ENCODE data around the gene TCF20. TPM values are rescaled to one million over a fixed set of nuclear protein-coding genes. Genes with fewer than 3 reads are reported as not detected.

TCF20 gene
- total RNA-seq, 6 donors from 2014 or later, result 27.5 to 49.9 (median 45.1) TPM

DNA sequence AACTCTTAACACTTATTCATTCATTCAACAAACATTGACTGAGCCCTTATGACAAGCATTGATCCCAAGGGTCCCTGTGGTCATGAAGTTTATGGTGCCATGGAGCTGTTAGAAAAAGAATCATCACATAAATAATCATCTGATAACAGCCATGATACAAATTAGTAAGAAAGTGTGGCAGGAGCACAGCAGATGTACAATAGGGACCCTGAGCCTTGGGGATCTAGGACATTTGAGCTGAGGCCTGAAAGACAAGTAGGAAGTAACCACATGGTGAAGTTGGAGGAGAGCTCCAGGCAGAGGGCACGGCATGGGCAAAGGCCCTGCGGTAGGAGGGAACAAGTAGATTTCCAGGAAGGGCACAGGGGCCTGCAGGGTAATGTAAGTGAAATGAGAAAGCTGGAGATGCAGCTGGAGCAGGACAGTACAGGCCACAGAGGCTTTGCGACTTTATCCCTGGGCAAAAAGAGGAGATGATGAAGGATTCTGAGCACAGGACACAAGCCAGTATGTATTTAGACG is 6.8 kb upstream of the TCF20 start:
- H3K27ac ChIP-seq, result no peak overlapping the region
- 92 to 98% methylated on average over 4 of the region's 4 CpGs for WGBS, 2 donors
- no peaks in the 10 kb centered on the region for H3K9me3 ChIP-seq
- H3K27me3 ChIP-seq, result no peaks in the 10 kb centered on the region
- DNase-seq (no peak), ATAC-seq (ENCODE audit: low FRiP score in 2 of 2) (no peak)
- peaks cover 0 to 3% (median 0%) of the 10 kb centered on the region in 4 donors for H3K4me1 ChIP-seq
- no peak for TF ChIP-seq EP300 (IDR thresholded peaks at IDR 0.05)
- no peak for TF ChIP-seq POLR2A (IDR thresholded peaks at IDR 0.05)
- no peak for TF ChIP-seq POLR2AphosphoS5 (IDR thresholded peaks at IDR 0.05)
- TF ChIP-seq, protein P1, sequence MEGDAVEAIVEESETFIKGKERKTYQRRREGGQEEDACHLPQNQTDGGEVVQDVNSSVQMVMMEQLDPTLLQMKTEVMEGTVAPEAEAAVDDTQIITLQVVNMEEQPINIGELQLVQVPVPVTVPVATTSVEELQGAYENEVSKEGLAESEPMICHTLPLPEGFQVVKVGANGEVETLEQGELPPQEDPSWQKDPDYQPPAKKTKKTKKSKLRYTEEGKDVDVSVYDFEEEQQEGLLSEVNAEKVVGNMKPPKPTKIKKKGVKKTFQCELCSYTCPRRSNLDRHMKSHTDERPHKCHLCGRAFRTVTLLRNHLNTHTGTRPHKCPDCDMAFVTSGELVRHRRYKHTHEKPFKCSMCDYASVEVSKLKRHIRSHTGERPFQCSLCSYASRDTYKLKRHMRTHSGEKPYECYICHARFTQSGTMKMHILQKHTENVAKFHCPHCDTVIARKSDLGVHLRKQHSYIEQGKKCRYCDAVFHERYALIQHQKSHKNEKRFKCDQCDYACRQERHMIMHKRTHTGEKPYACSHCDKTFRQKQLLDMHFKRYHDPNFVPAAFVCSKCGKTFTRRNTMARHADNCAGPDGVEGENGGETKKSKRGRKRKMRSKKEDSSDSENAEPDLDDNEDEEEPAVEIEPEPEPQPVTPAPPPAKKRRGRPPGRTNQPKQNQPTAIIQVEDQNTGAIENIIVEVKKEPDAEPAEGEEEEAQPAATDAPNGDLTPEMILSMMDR (IDR thresholded peaks at IDR 0.05), result no peak
- no peak overlapping the region for H3K4me3 ChIP-seq
- no peaks in the 10 kb centered on the region for H3K36me3 ChIP-seq

DNA sequence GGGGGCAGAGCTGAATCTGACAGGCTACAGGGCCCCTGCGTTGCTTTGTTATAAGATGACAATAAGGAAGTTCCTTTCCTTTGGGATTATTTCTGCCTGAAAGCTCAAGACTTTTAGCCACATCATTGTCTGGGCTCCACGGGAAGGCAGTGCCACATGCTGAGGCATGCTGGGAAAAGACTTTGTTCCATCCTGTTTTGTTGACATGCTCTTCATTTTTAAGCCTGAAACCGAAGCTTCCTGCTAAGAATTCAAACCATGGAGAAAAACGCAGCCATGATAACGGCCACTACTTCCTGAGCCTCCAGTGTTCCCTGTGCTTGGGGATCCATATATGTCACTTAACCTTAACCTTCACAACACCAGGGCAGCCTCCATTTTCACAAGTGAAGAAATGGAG is 5.5 kb upstream of the TCF20 start:
- WGBS, 2 donors, result 60 to 63% methylated on average over 5 of the region's 5 CpGs
- Histone ChIP-seq H3K9me3 (no peaks in the 10 kb centered on the region), H3K36me3 (no peaks in the 10 kb centered on the region), H3K4me3 (no peak overlapping the region), H3K4me1 (peaks cover 1 to 7% (median 3%) of the 10 kb centered on the region in 4 donors), H3K27me3 (no peaks in the 10 kb centered on the region), H3K27ac (no peak overlapping the region)
- no peak for TF ChIP-seq EP300 (IDR thresholded peaks at IDR 0.05)
- TF ChIP-seq POLR2A (IDR thresholded peaks at IDR 0.05), result no peak
- TF ChIP-seq POLR2AphosphoS5 (IDR thresholded peaks at IDR 0.05), result no peak
- TF ChIP-seq, protein P1 (IDR thresholded peaks at IDR 0.05), result no peak
- ATAC-seq (ENCODE audit: low FRiP score in 2 of 2) (no peak), DNase-seq (no peak)

DNA sequence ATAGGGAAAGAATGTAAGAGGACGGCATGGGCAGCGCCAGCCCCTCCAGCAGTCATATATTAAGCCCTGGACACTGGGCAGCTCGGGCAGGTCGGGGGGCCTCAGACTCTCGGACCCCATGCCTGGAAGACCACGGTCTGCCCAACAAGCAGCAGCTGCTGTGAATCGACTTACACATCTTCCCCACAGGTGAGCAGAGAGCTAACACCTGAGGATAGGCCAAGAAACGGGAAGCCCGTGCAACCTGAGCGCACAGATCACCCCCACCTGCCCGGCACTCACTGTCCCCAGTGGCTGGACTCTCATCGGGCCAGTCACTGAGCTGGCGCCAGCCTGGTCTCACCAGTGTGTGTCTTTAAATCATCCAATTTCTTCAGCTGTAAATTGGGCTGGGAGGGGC is 4.7 kb upstream of the TCF20 start:
- DNase-seq (no peak), ATAC-seq (ENCODE audit: low FRiP score in 2 of 2) (no peak)
- H3K36me3 ChIP-seq, result no peaks in the 10 kb centered on the region
- H3K4me3 ChIP-seq, result no peak overlapping the region
- peaks cover 4 to 9% (median 6%) of the 10 kb centered on the region in 4 donors for H3K4me1 ChIP-seq
- H3K27me3 ChIP-seq, result no peaks in the 10 kb centered on the region
- no peaks in the 10 kb centered on the region for H3K9me3 ChIP-seq
- TF ChIP-seq EP300 (IDR thresholded peaks at IDR 0.05), result no peak
- TF ChIP-seq POLR2AphosphoS5 (IDR thresholded peaks at IDR 0.05), result no peak
- TF ChIP-seq POLR2A (IDR thresholded peaks at IDR 0.05), result no peak
- TF ChIP-seq, protein P1 (IDR thresholded peaks at IDR 0.05), result no peak
- 90 to 92% methylated on average over 4 to 13 of the region's 13 CpGs for WGBS, 2 donors
- H3K27ac ChIP-seq, result no peak overlapping the region

DNA sequence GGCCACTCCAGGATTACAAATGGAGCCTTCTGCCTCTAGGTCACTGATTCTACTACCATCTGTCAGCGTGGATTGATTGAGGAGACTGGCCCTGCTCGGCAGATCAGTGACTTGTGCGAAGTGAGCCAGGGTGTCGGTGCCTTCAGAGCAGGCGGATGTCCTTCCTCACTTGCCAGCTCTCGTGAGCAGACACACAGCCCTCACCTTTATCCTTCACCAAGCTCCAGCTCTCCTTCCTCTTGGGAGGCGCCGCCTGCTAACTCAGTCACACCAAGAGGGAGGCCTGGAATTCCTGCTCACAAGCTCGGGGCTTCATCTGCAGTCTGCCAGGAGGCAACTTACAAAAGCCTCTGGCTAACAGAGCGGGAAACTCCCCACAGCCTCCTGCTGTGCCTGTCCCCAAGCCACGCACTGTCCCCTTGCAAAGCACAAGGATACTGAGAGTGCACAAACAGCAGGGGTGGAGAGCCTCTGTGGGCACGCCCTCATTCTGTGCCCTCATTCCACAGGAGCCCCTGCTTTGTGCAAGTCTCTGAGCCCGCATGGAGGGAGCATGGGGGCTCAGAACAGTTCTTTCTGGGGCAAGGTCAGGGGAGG is 3.5 kb upstream of the TCF20 start:
- no peak for TF ChIP-seq POLR2AphosphoS5 (IDR thresholded peaks at IDR 0.05)
- TF ChIP-seq EP300 (IDR thresholded peaks at IDR 0.05), result no peak
- TF ChIP-seq, protein P1 (IDR thresholded peaks at IDR 0.05), result no peak
- TF ChIP-seq POLR2A (IDR thresholded peaks at IDR 0.05), result no peak
- 82% methylated on average over 10 to 13 of the region's 13 CpGs for WGBS, 2 donors
- H3K4me1 ChIP-seq, result peaks cover 5 to 10% (median 8%) of the 10 kb centered on the region in 4 donors
- H3K27me3 ChIP-seq, result no peaks in the 10 kb centered on the region
- H3K9me3 ChIP-seq, result no peaks in the 10 kb centered on the region
- no peak overlapping the region for H3K27ac ChIP-seq
- no peak for DNase-seq
- H3K36me3 ChIP-seq, result no peaks in the 10 kb centered on the region
- H3K4me3 ChIP-seq, result no peak overlapping the region
- no peak for ATAC-seq (ENCODE audit: low FRiP score in 2 of 2)

Measured in upper lobe of left lung (tissue), 6 donors.